ENCODE results near the gene COQ10A. TPM values are rescaled to one million over a fixed set of nuclear protein-coding genes. Genes with fewer than 3 reads are reported as not detected.
A peak's percentile ranks its signal among the peaks of the same experiment; 100 is the strongest.

COQ10A gene
- total and polyA plus RNA-seq, 9 of the 15 experiments (the other 6 are each of a cell fraction or from before 2014, with no cell fraction given), result 3.1 to 26.4 (median 12.7) TPM

DNA sequence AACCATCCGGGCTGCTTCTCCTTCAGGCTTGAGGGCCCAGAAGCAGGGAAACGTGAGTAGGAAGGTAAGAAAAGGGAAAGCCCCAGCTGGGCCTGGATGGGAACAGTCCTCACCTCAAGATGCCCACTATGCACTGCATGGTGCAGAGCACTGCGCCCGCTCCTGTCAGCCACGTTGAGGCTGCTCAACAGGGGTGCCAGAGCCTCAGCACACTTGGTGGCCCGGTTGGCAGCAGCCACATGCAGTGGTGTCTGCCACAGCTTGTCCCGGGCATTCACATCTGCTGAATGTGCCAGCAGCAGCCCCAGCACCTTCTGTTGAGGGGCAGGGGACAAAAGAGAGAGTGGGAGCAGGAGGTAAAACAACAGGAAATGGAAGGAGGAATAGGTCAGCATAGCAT, 11.1 kb upstream of the COQ10A start:
- H3K4me2 ChIP-seq (ENCODE audit: insufficient read depth, low read length), result no peak overlapping the region
- peaks cover 24% of the 10 kb centered on the region for H3K79me2 ChIP-seq (ENCODE audit: control insufficient read depth, insufficient read depth, low read length)
- intact Hi-C loops (cut with micrococcal nuclease) (no loop called here), in situ Hi-C loops (cut with MboI) (loop anchor here (5.0 kb wide), 1 partner anchor 63 kb away; no protein-coding TSS in a partner anchor)
- TF ChIP-seq ZNF232 (CRISPR knock-in tag; IDR thresholded peaks at IDR 0.05) (no peak), NFATC3 (IDR thresholded peaks at IDR 0.05) (no peak), NR3C1 (CRISPR knock-in tag; IDR thresholded peaks at IDR 0.05) (no peak), SMC3 (conservative IDR thresholded peaks at IDR 0.05; ENCODE audit: insufficient read depth, low read depth, low read length) (no peak), ZFP30 (CRISPR knock-in tag; IDR thresholded peaks at IDR 0.05; ENCODE audit: borderline replicate concordance) (no peak), ZBTB8A (IDR thresholded peaks at IDR 0.05; ENCODE audit: partially characterized antibody) (no peak), ZFPM2 (CRISPR knock-in tag; IDR thresholded peaks at IDR 0.05) (no peak), BRD4 (IDR thresholded peaks at IDR 0.05) (no peak)
- TF ChIP-seq, protein P1, sequence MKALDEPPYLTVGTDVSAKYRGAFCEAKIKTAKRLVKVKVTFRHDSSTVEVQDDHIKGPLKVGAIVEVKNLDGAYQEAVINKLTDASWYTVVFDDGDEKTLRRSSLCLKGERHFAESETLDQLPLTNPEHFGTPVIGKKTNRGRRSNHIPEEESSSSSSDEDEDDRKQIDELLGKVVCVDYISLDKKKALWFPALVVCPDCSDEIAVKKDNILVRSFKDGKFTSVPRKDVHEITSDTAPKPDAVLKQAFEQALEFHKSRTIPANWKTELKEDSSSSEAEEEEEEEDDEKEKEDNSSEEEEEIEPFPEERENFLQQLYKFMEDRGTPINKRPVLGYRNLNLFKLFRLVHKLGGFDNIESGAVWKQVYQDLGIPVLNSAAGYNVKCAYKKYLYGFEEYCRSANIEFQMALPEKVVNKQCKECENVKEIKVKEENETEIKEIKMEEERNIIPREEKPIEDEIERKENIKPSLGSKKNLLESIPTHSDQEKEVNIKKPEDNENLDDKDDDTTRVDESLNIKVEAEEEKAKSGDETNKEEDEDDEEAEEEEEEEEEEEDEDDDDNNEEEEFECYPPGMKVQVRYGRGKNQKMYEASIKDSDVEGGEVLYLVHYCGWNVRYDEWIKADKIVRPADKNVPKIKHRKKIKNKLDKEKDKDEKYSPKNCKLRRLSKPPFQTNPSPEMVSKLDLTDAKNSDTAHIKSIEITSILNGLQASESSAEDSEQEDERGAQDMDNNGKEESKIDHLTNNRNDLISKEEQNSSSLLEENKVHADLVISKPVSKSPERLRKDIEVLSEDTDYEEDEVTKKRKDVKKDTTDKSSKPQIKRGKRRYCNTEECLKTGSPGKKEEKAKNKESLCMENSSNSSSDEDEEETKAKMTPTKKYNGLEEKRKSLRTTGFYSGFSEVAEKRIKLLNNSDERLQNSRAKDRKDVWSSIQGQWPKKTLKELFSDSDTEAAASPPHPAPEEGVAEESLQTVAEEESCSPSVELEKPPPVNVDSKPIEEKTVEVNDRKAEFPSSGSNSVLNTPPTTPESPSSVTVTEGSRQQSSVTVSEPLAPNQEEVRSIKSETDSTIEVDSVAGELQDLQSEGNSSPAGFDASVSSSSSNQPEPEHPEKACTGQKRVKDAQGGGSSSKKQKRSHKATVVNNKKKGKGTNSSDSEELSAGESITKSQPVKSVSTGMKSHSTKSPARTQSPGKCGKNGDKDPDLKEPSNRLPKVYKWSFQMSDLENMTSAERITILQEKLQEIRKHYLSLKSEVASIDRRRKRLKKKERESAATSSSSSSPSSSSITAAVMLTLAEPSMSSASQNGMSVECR (CRISPR knock-in tag; IDR thresholded peaks at IDR 0.05), result no peak
- TF ChIP-seq, protein P2, sequence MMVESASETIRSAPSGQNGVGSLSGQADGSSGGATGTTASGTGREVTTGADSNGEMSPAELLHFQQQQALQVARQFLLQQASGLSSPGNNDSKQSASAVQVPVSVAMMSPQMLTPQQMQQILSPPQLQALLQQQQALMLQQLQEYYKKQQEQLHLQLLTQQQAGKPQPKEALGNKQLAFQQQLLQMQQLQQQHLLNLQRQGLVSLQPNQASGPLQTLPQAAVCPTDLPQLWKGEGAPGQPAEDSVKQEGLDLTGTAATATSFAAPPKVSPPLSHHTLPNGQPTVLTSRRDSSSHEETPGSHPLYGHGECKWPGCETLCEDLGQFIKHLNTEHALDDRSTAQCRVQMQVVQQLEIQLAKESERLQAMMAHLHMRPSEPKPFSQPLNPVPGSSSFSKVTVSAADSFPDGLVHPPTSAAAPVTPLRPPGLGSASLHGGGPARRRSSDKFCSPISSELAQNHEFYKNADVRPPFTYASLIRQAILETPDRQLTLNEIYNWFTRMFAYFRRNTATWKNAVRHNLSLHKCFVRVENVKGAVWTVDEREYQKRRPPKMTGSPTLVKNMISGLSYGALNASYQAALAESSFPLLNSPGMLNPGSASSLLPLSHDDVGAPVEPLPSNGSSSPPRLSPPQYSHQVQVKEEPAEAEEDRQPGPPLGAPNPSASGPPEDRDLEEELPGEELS (CRISPR knock-in tag; IDR thresholded peaks at IDR 0.05; ENCODE audit: borderline replicate concordance), result no peak
- TF ChIP-seq, protein P3, sequence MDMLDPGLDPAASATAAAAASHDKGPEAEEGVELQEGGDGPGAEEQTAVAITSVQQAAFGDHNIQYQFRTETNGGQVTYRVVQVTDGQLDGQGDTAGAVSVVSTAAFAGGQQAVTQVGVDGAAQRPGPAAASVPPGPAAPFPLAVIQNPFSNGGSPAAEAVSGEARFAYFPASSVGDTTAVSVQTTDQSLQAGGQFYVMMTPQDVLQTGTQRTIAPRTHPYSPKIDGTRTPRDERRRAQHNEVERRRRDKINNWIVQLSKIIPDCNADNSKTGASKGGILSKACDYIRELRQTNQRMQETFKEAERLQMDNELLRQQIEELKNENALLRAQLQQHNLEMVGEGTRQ (CRISPR knock-in tag; IDR thresholded peaks at IDR 0.05), result no peak
- TF ChIP-seq, protein P4, sequence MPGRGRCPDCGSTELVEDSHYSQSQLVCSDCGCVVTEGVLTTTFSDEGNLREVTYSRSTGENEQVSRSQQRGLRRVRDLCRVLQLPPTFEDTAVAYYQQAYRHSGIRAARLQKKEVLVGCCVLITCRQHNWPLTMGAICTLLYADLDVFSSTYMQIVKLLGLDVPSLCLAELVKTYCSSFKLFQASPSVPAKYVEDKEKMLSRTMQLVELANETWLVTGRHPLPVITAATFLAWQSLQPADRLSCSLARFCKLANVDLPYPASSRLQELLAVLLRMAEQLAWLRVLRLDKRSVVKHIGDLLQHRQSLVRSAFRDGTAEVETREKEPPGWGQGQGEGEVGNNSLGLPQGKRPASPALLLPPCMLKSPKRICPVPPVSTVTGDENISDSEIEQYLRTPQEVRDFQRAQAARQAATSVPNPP (IDR thresholded peaks at IDR 0.05; ENCODE audit: borderline replicate concordance, insufficient read depth, insufficient read length), result no peak
- H3K4me1 ChIP-seq (replicated peaks in 1 of 2; ENCODE audit: control insufficient read depth in 2 of 2, insufficient read depth in 2 of 2, low read length in 2 of 2), result peaks cover 12 to 20% of the 10 kb centered on the region in 2 experiments; a peak in 4 of 5 replicates
- ChIA-PET POLR2A (interaction anchor here (0.6 to 1.8 kb wide), 3 partner anchors 11 to 112 kb away, joined by 3 to 6 read pairs (median 6); partner anchors contain the start of gene COQ10A), CTCF (ENCODE audit: low intra/inter-chr PET ratio) (no interaction called here)
- ATAC-seq, result no peak
- no peak overlapping the region for H3K27ac ChIP-seq (ENCODE audit: extremely low read depth, low read depth, low read length)
- no peaks in the 10 kb centered on the region for H3K27me3 ChIP-seq (ENCODE audit: control insufficient read depth in 2 of 2, insufficient read depth in 2 of 2, low read length in 2 of 2)
- 87% methylated on average over 7 of the region's 7 CpGs for whole genome bisulfite sequencing (ENCODE audit: insufficient coverage, low coverage, missing lambda C conversion rate)
- peaks cover 6% of the 10 kb centered on the region for H4K20me1 ChIP-seq (replicated peaks; ENCODE audit: control insufficient read depth, insufficient read depth, low read length)
- H3K9me1 ChIP-seq (ENCODE audit: control insufficient read depth, insufficient read depth, low read length), result no peaks in the 10 kb centered on the region
- no peak overlapping the region for H3K4me3 ChIP-seq
- DNase-seq (ENCODE audit: extremely low read depth in 1 of 4, low spot score in 3 of 4), result no peak
- H3K9me3 ChIP-seq (replicated peaks; ENCODE audit: control insufficient read depth, insufficient read depth, low read depth, low read length), result no peaks in the 10 kb centered on the region
- peak overlapping the region in 1 of 2 experiments; percentile 54; a peak in 1 of 4 replicates for H3K9ac ChIP-seq (ENCODE audit: insufficient read depth in 1 of 2, low read depth in 2 of 2, low read length in 2 of 2)
- peaks cover 61% of the 10 kb centered on the region; the same call in 2 of the 3 replicates for H3K36me3 ChIP-seq (ENCODE audit: control insufficient read depth, insufficient read depth, low read length)
- no TSS peak for BruUV-seq (replicated peaks)
- no peak for FAIRE-seq
- no peak overlapping the region for H2AFZ ChIP-seq (ENCODE audit: low read depth, low read length)

Measured in K562 (cell line).